Liver (tissue), 9 donors: Measurements from ENCODE around the gene WDR20. TPM values are rescaled to one million over a fixed set of nuclear protein-coding genes. Genes with fewer than 3 reads are reported as not detected.

Source experiments
- DNase-seq: peaks from one replicate; pipeline ENCODE4 v3.0.0-alpha.2; 2017; ENCODE audit warnings: low spot score
- H3K27ac ChIP-seq, 2 donors: one replicate each; pipeline ENCODE4 v1.7.0; 2013; ENCODE audit warnings: inconsistent platforms in 2 of 2, low read length in 2 of 2, control low read depth in 1 of 2, low read depth in 1 of 2, mild to moderate bottlenecking in 1 of 2
- H3K27me3 ChIP-seq, 4 donors: one replicate each; pipeline versions ENCODE4 v1.6.1 to v1.7.0; 2013; ENCODE audit warnings: low read length in 3 of 4, inconsistent platforms in 1 of 4, mild to moderate bottlenecking in 1 of 4, moderate library complexity in 1 of 4; ENCODE audit not compliant: control insufficient read depth in 4 of 4, insufficient read depth in 4 of 4
- H3K36me3 ChIP-seq, 4 donors: one replicate each; pipeline versions ENCODE4 v1.6.1 to v1.7.0; 2013; ENCODE audit warnings: low read length in 3 of 4, mild to moderate bottlenecking in 3 of 4, low read depth in 1 of 4, moderate library complexity in 1 of 4; ENCODE audit not compliant: control insufficient read depth in 4 of 4, insufficient read depth in 3 of 4
- H3K4me1 ChIP-seq, 4 donors: one replicate each; pipeline versions ENCODE4 v1.6.1 to v1.7.0; 2013; ENCODE audit warnings: low read length in 3 of 4, mild to moderate bottlenecking in 3 of 4, moderate library complexity in 1 of 4; ENCODE audit not compliant: control insufficient read depth in 4 of 4, insufficient read depth in 4 of 4
- H3K4me3 ChIP-seq, 3 donors: one replicate each; pipeline versions ENCODE4 v1.6.1 to v1.7.0; 2013; ENCODE audit warnings: low read length in 3 of 3, control low read depth in 1 of 3, low read depth in 1 of 3, mild to moderate bottlenecking in 1 of 3
- H3K9ac ChIP-seq, 2 donors: one replicate each; pipeline ENCODE4 v1.7.0; 2013; ENCODE audit warnings: low read length in 2 of 2, mild to moderate bottlenecking in 2 of 2, moderate library complexity in 2 of 2, control low read depth in 1 of 2, low read depth in 1 of 2
- H3K9me3 ChIP-seq, 4 donors: one replicate each; pipeline versions ENCODE4 v1.6.1 to v1.7.0; 2013; ENCODE audit warnings: low read length in 3 of 4; ENCODE audit not compliant: control insufficient read depth in 4 of 4
- ATF3 ChIP-seq: IDR thresholded peaks from 2 replicates; pipeline ENCODE4 v1.6.1; 2016; ENCODE audit warnings: antibody characterized with exemption
- EGR1 ChIP-seq, 2 donors: IDR thresholded peaks; 2 replicates each; pipeline ENCODE4 v1.6.1; 2016 to 2018; ENCODE audit warnings: antibody characterized with exemption in 2 of 2, low read depth in 2 of 2
- FOXA1 ChIP-seq: IDR thresholded peaks from 2 replicates; pipeline ENCODE4 v1.6.1; 2016; ENCODE audit warnings: antibody characterized with exemption
- FOXA2 ChIP-seq: IDR thresholded peaks from 2 replicates; pipeline ENCODE4 v1.6.1; 2016; ENCODE audit warnings: antibody characterized with exemption
- GABPA ChIP-seq, 2 donors: IDR thresholded peaks in 1 of 2; conservative IDR thresholded peaks in 1 of 2; 2 replicates each; pipeline ENCODE4 v1.6.1; 2016; ENCODE audit warnings: antibody characterized with exemption in 2 of 2, mild to moderate bottlenecking in 1 of 2, moderate library complexity in 1 of 2
- HNF4G ChIP-seq: IDR thresholded peaks from 2 replicates; pipeline ENCODE4 v1.6.1; 2016; ENCODE audit warnings: antibody characterized with exemption
- JUND ChIP-seq, 2 donors: IDR thresholded peaks; 2 replicates each; pipeline ENCODE4 v1.6.1; 2016; ENCODE audit warnings: antibody characterized with exemption in 2 of 2
- NR2F2 ChIP-seq: IDR thresholded peaks from 2 replicates; pipeline ENCODE4 v1.6.1; 2016; ENCODE audit warnings: antibody characterized with exemption
- RAD21 ChIP-seq, 2 donors: IDR thresholded peaks; 2 replicates each; pipeline ENCODE4 v1.6.1; 2016; ENCODE audit warnings: antibody characterized with exemption in 2 of 2, mild to moderate bottlenecking in 2 of 2
- REST ChIP-seq: IDR thresholded peaks from 2 replicates; pipeline ENCODE4 v1.6.1; 2016; ENCODE audit warnings: antibody characterized with exemption, mild to moderate bottlenecking
- RXRA ChIP-seq, 2 donors: IDR thresholded peaks; 2 replicates each; pipeline ENCODE4 v1.6.1; 2017 to 2018; ENCODE audit warnings: antibody characterized with exemption in 2 of 2, mild to moderate bottlenecking in 1 of 2
- SP1 ChIP-seq: IDR thresholded peaks from 2 replicates; pipeline ENCODE4 v1.6.1; 2018; ENCODE audit warnings: antibody characterized with exemption, mild to moderate bottlenecking
- TAF1 ChIP-seq: conservative IDR thresholded peaks from 2 replicates; pipeline ENCODE4 v1.6.1; 2016; ENCODE audit warnings: antibody characterized with exemption, mild to moderate bottlenecking
- WGBS: extraction: QIAGEN DNeasy Blood & Tissue Kit; methylation state at CpG from one replicate; pipeline ENCODE4 v1.1.7; 2013; 5-methylcytosine and 5-hydroxymethylcytosine counted together
- polyA plus RNA-seq, 2 donors: library from polyadenylated mRNA; stranded (reverse) in 1 of 2; unstranded in 1 of 2; fragments of 200-250 nt in 1 of 2; fragments of >200 nt in 1 of 2; fragmentation: Nextera tagmentation in 1 of 2; extraction: Ambion mirVana in 1 of 2; gene quantifications; one replicate each; pipeline versions ENCODE4 v1.2.1 to v1.2.3, GENCODE V29; 2013 to 2015
- total RNA-seq, 2 donors: library from RNA; depleted of rRNA; stranded (reverse); fragments of >200 nt; gene quantifications; one replicate each; pipeline ENCODE4 v1.2.3, GENCODE V29; 2014
- TF ChIP-seq, protein P1 (sequence below): IDR thresholded peaks from 2 replicates; pipeline ENCODE4 v1.6.1; 2016; ENCODE audit warnings: antibody characterized with exemption
- donor health status: healthy.
- donor health status: healthy.
- donor health status: healthy.
- donor health status: healthy.
- donor health status: healthy.

Gene WDR20
- total and polyA plus RNA-seq, 4 donors: 6.5 to 18.5 (median 11.0) TPM

DNA sequence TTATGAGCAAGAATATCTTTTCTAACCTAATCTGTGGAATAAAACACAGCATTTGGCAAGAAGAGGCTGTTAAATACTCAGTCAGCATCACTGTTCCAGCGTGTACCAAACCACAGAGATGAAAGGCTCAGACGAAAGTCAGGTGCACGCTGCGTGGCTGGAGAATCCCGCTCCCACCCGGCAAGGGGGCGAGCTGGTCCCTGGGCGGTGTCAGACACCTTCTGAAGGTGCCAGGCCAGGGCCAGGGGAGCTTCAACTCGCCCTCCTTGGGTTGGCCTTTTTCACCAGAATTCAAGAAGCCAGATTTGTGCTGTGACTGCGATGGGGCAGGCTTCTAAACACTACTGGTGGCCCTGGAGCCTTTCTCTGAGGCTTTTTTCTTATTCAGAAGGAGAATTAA, 73.1 kb downstream of the WDR20 start:
- no peak for DNase-seq
- Histone ChIP-seq H3K9ac (no peak overlapping the region), H3K4me1 (peaks cover 0 to 3% (median 0%) of the 10 kb centered on the region in 4 donors), H3K4me3 (no peak overlapping the region), H3K27ac (no peak overlapping the region), H3K27me3 (no peaks in the 10 kb centered on the region), H3K9me3 (no peaks in the 10 kb centered on the region), H3K36me3 (peaks cover 0 to 12% (median 2%) of the 10 kb centered on the region in 4 donors)
- TF ChIP-seq HNF4G (no peak), FOXA2 (no peak), FOXA1 (no peak), REST (no peak), TAF1 (no peak)
- TF ChIP-seq, protein P1, sequence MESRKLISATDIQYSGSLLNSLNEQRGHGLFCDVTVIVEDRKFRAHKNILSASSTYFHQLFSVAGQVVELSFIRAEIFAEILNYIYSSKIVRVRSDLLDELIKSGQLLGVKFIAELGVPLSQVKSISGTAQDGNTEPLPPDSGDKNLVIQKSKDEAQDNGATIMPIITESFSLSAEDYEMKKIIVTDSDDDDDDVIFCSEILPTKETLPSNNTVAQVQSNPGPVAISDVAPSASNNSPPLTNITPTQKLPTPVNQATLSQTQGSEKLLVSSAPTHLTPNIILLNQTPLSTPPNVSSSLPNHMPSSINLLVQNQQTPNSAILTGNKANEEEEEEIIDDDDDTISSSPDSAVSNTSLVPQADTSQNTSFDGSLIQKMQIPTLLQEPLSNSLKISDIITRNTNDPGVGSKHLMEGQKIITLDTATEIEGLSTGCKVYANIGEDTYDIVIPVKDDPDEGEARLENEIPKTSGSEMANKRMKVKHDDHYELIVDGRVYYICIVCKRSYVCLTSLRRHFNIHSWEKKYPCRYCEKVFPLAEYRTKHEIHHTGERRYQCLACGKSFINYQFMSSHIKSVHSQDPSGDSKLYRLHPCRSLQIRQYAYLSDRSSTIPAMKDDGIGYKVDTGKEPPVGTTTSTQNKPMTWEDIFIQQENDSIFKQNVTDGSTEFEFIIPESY: no peak
- 96% methylated on average over 10 of the region's 10 CpGs for WGBS

DNA sequence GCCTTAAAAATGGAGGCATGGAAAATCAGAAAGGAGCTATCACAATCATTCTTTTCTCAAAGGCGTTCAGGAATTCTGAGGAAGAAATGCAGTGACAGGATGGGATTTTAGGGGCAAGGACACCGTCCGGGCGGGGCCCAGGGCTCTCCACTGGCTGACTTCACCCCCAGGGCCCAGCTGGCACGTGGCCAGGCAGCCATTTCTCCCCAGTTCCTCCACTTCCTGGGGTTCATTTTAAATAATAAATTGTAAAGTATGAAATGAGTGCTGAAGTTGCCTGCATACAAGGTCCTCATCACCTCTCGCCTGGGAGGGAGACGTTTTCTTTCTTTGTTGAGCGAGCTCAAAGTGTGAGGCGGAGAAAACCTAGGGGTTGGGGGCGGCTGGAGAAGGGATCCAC, 73.8 kb downstream of the WDR20 start:
- TF ChIP-seq RXRA (IDR thresholded peaks at IDR 0.05): no peak
- TF ChIP-seq SP1: no peak
- Histone ChIP-seq H3K4me1 (peaks cover 0 to 3% (median 0%) of the 10 kb centered on the region in 4 donors), H3K9ac (no peak overlapping the region), H3K27me3 (no peaks in the 10 kb centered on the region), H3K9me3 (no peaks in the 10 kb centered on the region), H3K27ac (no peak overlapping the region), H3K4me3 (no peak overlapping the region), H3K36me3 (peaks cover 0 to 8% (median 2%) of the 10 kb centered on the region in 4 donors)
- 93% methylated on average over 10 of the region's 10 CpGs for WGBS
- DNase-seq: no peak

DNA sequence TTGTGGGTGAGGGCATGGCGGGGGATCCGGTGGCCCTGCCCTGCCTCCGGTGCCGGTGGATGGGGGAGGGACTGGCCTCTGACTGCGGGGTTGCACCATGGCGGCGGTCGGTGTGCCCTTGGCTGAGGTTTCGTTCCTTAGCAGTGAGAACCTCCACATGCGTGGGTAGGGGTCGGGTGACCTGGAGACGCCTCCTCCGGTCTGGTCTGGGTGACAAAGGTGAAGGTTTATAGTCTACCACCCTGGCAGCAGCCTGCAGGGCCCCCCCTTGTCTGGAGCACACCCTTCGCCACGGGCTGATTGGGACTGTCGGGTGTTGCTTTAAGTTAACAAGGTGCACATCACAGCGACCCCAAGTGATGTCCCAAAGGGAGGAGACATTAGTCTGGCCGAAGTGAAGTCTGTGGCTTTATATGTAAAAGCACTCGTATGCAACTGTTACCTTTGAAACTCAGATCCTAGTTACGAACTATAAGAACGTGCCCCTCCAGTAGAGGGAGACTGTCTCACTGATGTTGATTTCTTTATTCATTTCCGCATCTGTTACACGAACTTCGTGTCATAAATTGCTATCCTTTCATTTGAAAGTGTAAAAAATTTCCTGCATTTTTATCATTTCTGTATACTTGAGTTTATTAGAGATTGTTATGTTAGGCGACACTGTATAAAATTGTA, 74.4 kb downstream of the WDR20 start:
- no peaks in the 10 kb centered on the region for H3K9me3 ChIP-seq
- peaks cover 0 to 4% (median 1%) of the 10 kb centered on the region in 4 donors for H3K36me3 ChIP-seq
- no peaks in the 10 kb centered on the region for H3K4me1 ChIP-seq
- H3K27me3 ChIP-seq: no peaks in the 10 kb centered on the region
- 95% methylated on average over 25 of the region's 25 CpGs for WGBS
- DNase-seq: no peak
- no peak overlapping the region for H3K9ac ChIP-seq
- H3K4me3 ChIP-seq: no peak overlapping the region
- no peak overlapping the region for H3K27ac ChIP-seq
- no peak for TF ChIP-seq ATF3
- TF ChIP-seq, protein P1: no peak
- no peak for TF ChIP-seq NR2F2
- TF ChIP-seq RAD21 (IDR thresholded peaks at IDR 0.05): no peak
- TF ChIP-seq GABPA (IDR thresholded peaks at IDR 0.05 in 1 of 2, conservative IDR thresholded peaks at IDR 0.05 in 1 of 2): no peak
- TF ChIP-seq JUND (IDR thresholded peaks at IDR 0.05): no peak
- no peak for TF ChIP-seq SP1
- TF ChIP-seq EGR1 (IDR thresholded peaks at IDR 0.05; ENCODE audit: low read depth in 2 of 2): no peak
- TF ChIP-seq FOXA1: no peak
- no peak for TF ChIP-seq REST
- no peak for TF ChIP-seq RXRA (IDR thresholded peaks at IDR 0.05)
- no peak for TF ChIP-seq TAF1
- TF ChIP-seq FOXA2: no peak
